ENCODE data around the gene FGF4.

GRCh38 chr11:69773626-69774353, 1.4 kb downstream of the FGF4 start:
- TF ChIP-seq CTCF (IDR thresholded peaks at IDR 0.05; ENCODE audit: low read depth, low read length, missing input control) (no peak), SP1 (IDR thresholded peaks at IDR 0.05) (no peak), TAF1 (conservative IDR thresholded peaks at IDR 0.05) (no peak), RXRA (IDR thresholded peaks at IDR 0.05) (no peak), YY1 (IDR thresholded peaks at IDR 0.05) (no peak), NR2F2 (IDR thresholded peaks at IDR 0.05) (no peak), HNF4G (IDR thresholded peaks at IDR 0.05) (no peak)
